Caco-2 (cell line): ENCODE measurements around the gene PCDHB6. TPM values are rescaled to one million over a fixed set of nuclear protein-coding genes. Genes with fewer than 3 reads are reported as not detected.
"Not testable (repeated sequence)": the region's sequence is repeated elsewhere in the genome, so short reads cannot be mapped to it uniquely, and the experiment has no call there.

Source experiments
- BruUV-seq: library from RNA; stranded (reverse); fragments of 400-500 nt; replicated peaks from 2 replicates; lab custom pipeline; 2021; lab: Mats Ljungman, UMichigan
- CTCF ChIA-PET: fragments of 300-600 bp; sonication (Branson Sonifier 250); formaldehyde crosslinking; loops from one replicate; lab custom pipeline; 2022; ENCODE audit warnings: antibody characterized with exemption; lab: Charles Lee
- POLR2A ChIA-PET: fragments of 300-600 bp; sonication (Branson Sonifier 250); formaldehyde crosslinking; loops from one replicate; lab custom pipeline; 2022; ENCODE audit warnings: antibody characterized with exemption; lab: Charles Lee
- DNase-seq, 2 experiments: peaks; one replicate each; pipeline versions ENCODE4 v3.0.0 to v3.0.0-alpha.2; 2020 to 2022
- H3K27me3 ChIP-seq: replicated peaks from 2 replicates; pipeline ENCODE4 v1.6.0; 2011; ENCODE audit warnings: low read length; ENCODE audit not compliant: control insufficient read depth, insufficient read depth
- H3K36me3 ChIP-seq: 2 replicates; pipeline ENCODE4 v1.5.1; 2011; ENCODE audit warnings: low read length; ENCODE audit not compliant: control insufficient read depth, insufficient read depth
- H3K4me1 ChIP-seq: fragments of 250-450 bp; sonication (Bioruptor Pico); 2 replicates; pipeline ENCODE4 v1.5.1; 2020; ENCODE audit warnings: mild to moderate bottlenecking
- H3K4me3 ChIP-seq: 2 replicates; pipeline ENCODE4 v1.5.1; 2011; ENCODE audit warnings: low read depth, mild to moderate bottlenecking, control low read depth, low read length
- H3K9me3 ChIP-seq: fragments of 250-450 bp; sonication (Bioruptor Pico); 2 replicates; pipeline ENCODE4 v1.5.1; 2020; ENCODE audit warnings: mild to moderate bottlenecking, moderate library complexity
- H3K27ac Mint-ChIP-seq: one replicate; pipeline ENCODE4 v1.8.0; 2022; ENCODE audit warnings: mixed read lengths; ENCODE audit not compliant: unreplicated experiment
- H3K27me3 Mint-ChIP-seq: one replicate; pipeline ENCODE4 v1.8.0; 2022; ENCODE audit warnings: mixed read lengths; ENCODE audit not compliant: insufficient read depth, unreplicated experiment
- H3K36me3 Mint-ChIP-seq: one replicate; pipeline ENCODE4 v1.8.0; 2022; ENCODE audit warnings: mild to moderate bottlenecking, mixed read lengths; ENCODE audit not compliant: insufficient read depth, unreplicated experiment
- H3K4me1 Mint-ChIP-seq: one replicate; pipeline ENCODE4 v1.8.0; 2022; ENCODE audit warnings: low read depth, mixed read lengths; ENCODE audit not compliant: unreplicated experiment
- H3K4me3 Mint-ChIP-seq: one replicate; pipeline ENCODE4 v1.8.0; 2022; ENCODE audit warnings: mild to moderate bottlenecking, moderate library complexity, mixed read lengths; ENCODE audit not compliant: unreplicated experiment
- H3K9me3 Mint-ChIP-seq: one replicate; pipeline ENCODE4 v1.8.0; 2022; ENCODE audit warnings: mixed read lengths; ENCODE audit not compliant: unreplicated experiment
- CTCF ChIP-seq, 2 experiments: fragments of 200-600 bp in 1 of 2; IDR thresholded peaks; 1 replicate in 1 of 2; 2 replicates in 1 of 2; pipeline versions ENCODE4 v1.5.1 to v1.8.0; 2011 to 2022; ENCODE audit warnings: antibody characterized with exemption in 1 of 2, control low read depth in 1 of 2, inconsistent platforms in 1 of 2, low read depth in 1 of 2, low read length in 1 of 2, mild to moderate bottlenecking in 1 of 2, moderate library complexity in 1 of 2; ENCODE audit not compliant: insufficient read depth in 1 of 2, severe bottlenecking in 1 of 2, unreplicated experiment in 1 of 2
- intact Hi-C: fragments of 100-400 bp; cut with micrococcal nuclease; formaldehyde crosslinking; loops from one replicate; pipeline ENCODE4 v1.10.0; 2022; ENCODE audit not compliant: unreplicated experiment
- total RNA-seq: library from RNA; stranded (reverse); gene quantifications from 2 replicates; pipeline ENCODE4 v1.2.3, GENCODE V29; 2022

PCDHB6 gene
- total RNA-seq, 1 experiment from 2014 or later, result not detected

- no peaks in the 10 kb centered on the region for H3K4me1 Mint-ChIP-seq
- no peaks in the 10 kb centered on the region for H3K36me3 Mint-ChIP-seq
- H3K27me3 Mint-ChIP-seq, result no peaks in the 10 kb centered on the region
- no peak overlapping the region for H3K27ac Mint-ChIP-seq
- H3K27me3 ChIP-seq, result no peaks in the 10 kb centered on the region
- no TSS peak for BruUV-seq
- intact Hi-C loops, result no loop called here
- POLR2A ChIA-PET, result no interaction called here
- H3K4me3 ChIP-seq, result no peak overlapping the region
- TF ChIP-seq CTCF (IDR thresholded peaks at IDR 0.05; ENCODE audit: insufficient read depth in 1 of 2, low read depth in 1 of 2, low read length in 1 of 2, severe bottlenecking in 1 of 2, unreplicated experiment in 1 of 2), result no peak
- no peaks in the 10 kb centered on the region for H3K36me3 ChIP-seq
- H3K9me3 Mint-ChIP-seq, result peaks cover 44% of the 10 kb centered on the region
- DNase-seq, result no peak
- CTCF ChIA-PET, result no interaction called here
- H3K9me3 ChIP-seq, result no peaks in the 10 kb centered on the region
- no peaks in the 10 kb centered on the region for H3K4me1 ChIP-seq
- H3K4me3 Mint-ChIP-seq, result no peak overlapping the region
Observed at GRCh38 chr5:141150224-141150992, 551 bp downstream of the PCDHB6 start.

- Mint-ChIP-seq H3K9me3 (peaks cover 44% of the 10 kb centered on the region), H3K36me3 (no peaks in the 10 kb centered on the region), H3K27ac (no peak overlapping the region), H3K4me1 (no peaks in the 10 kb centered on the region), H3K27me3 (no peaks in the 10 kb centered on the region), H3K4me3 (no peak overlapping the region)
- ChIA-PET CTCF (no interaction called here), POLR2A (no interaction called here)
- Histone ChIP-seq H3K27me3 (no peaks in the 10 kb centered on the region), H3K4me1 (no peaks in the 10 kb centered on the region), H3K36me3 (no peaks in the 10 kb centered on the region), H3K4me3 (no peak overlapping the region), H3K9me3 (0 out of 2 replicates have a peak, but pooled peaks cover 4% of the 10 kb centered on the region)
- no peak for DNase-seq
- intact Hi-C loops, result no loop called here
- TF ChIP-seq CTCF (IDR thresholded peaks at IDR 0.05; ENCODE audit: insufficient read depth in 1 of 2, low read depth in 1 of 2, low read length in 1 of 2, severe bottlenecking in 1 of 2, unreplicated experiment in 1 of 2), result no peak
- BruUV-seq, result no TSS peak
Observed at GRCh38 chr5:141150993-141151325, 1.1 kb downstream of the PCDHB6 start.

- H3K4me3 Mint-ChIP-seq, H3K4me1 ChIP-seq, CTCF ChIA-PET, H3K36me3 ChIP-seq, H3K4me3 ChIP-seq, H3K27me3 ChIP-seq, intact Hi-C loops, H3K4me1 Mint-ChIP-seq, H3K27me3 Mint-ChIP-seq, H3K27ac Mint-ChIP-seq, BruUV-seq, DNase-seq, H3K9me3 ChIP-seq, H3K36me3 Mint-ChIP-seq, POLR2A ChIA-PET: not testable (repeated sequence)
- peaks cover 44% of the 10 kb centered on the region for H3K9me3 Mint-ChIP-seq
Observed at GRCh38 chr5:141151632-141152031, 1.8 kb downstream of the PCDHB6 start.

- BruUV-seq, H3K4me1 Mint-ChIP-seq, H3K4me1 ChIP-seq, CTCF ChIA-PET, H3K27me3 ChIP-seq, POLR2A ChIA-PET, H3K36me3 ChIP-seq, H3K4me3 ChIP-seq, intact Hi-C loops, H3K36me3 Mint-ChIP-seq, H3K9me3 ChIP-seq, H3K27ac Mint-ChIP-seq, DNase-seq, H3K27me3 Mint-ChIP-seq, H3K4me3 Mint-ChIP-seq: not testable (repeated sequence)
- peaks cover 44% of the 10 kb centered on the region for H3K9me3 Mint-ChIP-seq
Observed at GRCh38 chr5:141152096-141152495, 2.2 kb downstream of the PCDHB6 start.
